Mesendoderm (in vitro differentiated cells): ENCODE results near the gene THOC7.
A peak's percentile ranks its signal among the peaks of the same experiment; 100 is the strongest.

Source experiments
- DNase-seq: peaks from one replicate; pipeline ENCODE4 v3.0.0; 2013
- H2AK5ac ChIP-seq: 2 replicates; pipeline ENCODE4 v1.6.1; 2013; ENCODE audit warnings: low read length, inconsistent platforms
- H2BK120ac ChIP-seq: 2 replicates; pipeline ENCODE4 v1.6.1; 2013; ENCODE audit warnings: low read depth, mild to moderate bottlenecking, low read length, moderate library complexity, mixed read lengths
- H2BK15ac ChIP-seq: replicated peaks from 2 replicates; pipeline ENCODE4 v1.6.1; 2013; ENCODE audit warnings: low read depth, mild to moderate bottlenecking, moderate library complexity
- H2BK5ac ChIP-seq: 2 replicates; pipeline ENCODE4 v1.6.1; 2013; ENCODE audit warnings: low read length, inconsistent platforms
- H3K18ac ChIP-seq: 2 replicates; pipeline ENCODE4 v1.6.1; 2013; ENCODE audit warnings: mild to moderate bottlenecking, low read length, mixed read lengths
- H3K23ac ChIP-seq: one replicate; pipeline ENCODE4 v1.6.1; 2013; ENCODE audit warnings: low read length
- H3K27ac ChIP-seq: 2 replicates; pipeline ENCODE4 v1.5.1; 2013; ENCODE audit warnings: low read depth, mild to moderate bottlenecking, inconsistent platforms, low read length, moderate library complexity
- H3K27me3 ChIP-seq: 2 replicates; pipeline ENCODE4 v1.6.1; 2013; ENCODE audit warnings: low read length, control low read depth, mild to moderate bottlenecking, inconsistent platforms; ENCODE audit not compliant: insufficient read depth, poor library complexity
- H3K36me3 ChIP-seq: 2 replicates; pipeline ENCODE4 v1.6.1; 2013; ENCODE audit warnings: low read length, inconsistent platforms; ENCODE audit not compliant: control insufficient read depth, insufficient read depth
- H3K4ac ChIP-seq: one replicate; pipeline ENCODE4 v1.6.1; 2013; ENCODE audit warnings: low read depth, mild to moderate bottlenecking, low read length, moderate library complexity
- H3K4me1 ChIP-seq: 2 replicates; pipeline ENCODE4 v1.6.1; 2013; ENCODE audit warnings: low read depth, low read length, inconsistent platforms; ENCODE audit not compliant: control insufficient read depth
- H3K4me2 ChIP-seq: 2 replicates; pipeline ENCODE4 v1.6.1; 2013; ENCODE audit warnings: low read length
- H3K4me3 ChIP-seq: 2 replicates; pipeline ENCODE4 v1.5.1; 2013; ENCODE audit warnings: mild to moderate bottlenecking, low read length
- H3K56ac ChIP-seq: one replicate; pipeline ENCODE4 v1.6.1; 2013; ENCODE audit warnings: low read length
- H3K79me1 ChIP-seq: 2 replicates; pipeline ENCODE4 v1.6.1; 2013; ENCODE audit warnings: low read length, inconsistent platforms
- H3K79me2 ChIP-seq: 2 replicates; pipeline ENCODE4 v1.6.1; 2013; ENCODE audit warnings: mild to moderate bottlenecking, low read length; ENCODE audit not compliant: control insufficient read depth, insufficient read depth
- H3K9ac ChIP-seq: 2 replicates; pipeline ENCODE4 v1.6.1; 2013; ENCODE audit warnings: low read length, inconsistent platforms
- H4K5ac ChIP-seq: one replicate; pipeline ENCODE4 v1.6.1; 2013; ENCODE audit warnings: low read length
- H4K8ac ChIP-seq: one replicate; pipeline ENCODE4 v1.6.1; 2013; ENCODE audit warnings: low read depth, mild to moderate bottlenecking, control low read depth, low read length, moderate library complexity
- WGBS: extraction: QIAGEN DNeasy Blood & Tissue Kit; methylation state at CpG from one replicate; pipeline ENCODE4 v1.1.7; 2013; ENCODE audit warnings: low lambda C conversion rate, missing lambda C conversion rate; ENCODE audit not compliant: insufficient coverage; ENCODE audit errors: extremely low coverage; 5-methylcytosine and 5-hydroxymethylcytosine counted together

Gene THOC7

DNA sequence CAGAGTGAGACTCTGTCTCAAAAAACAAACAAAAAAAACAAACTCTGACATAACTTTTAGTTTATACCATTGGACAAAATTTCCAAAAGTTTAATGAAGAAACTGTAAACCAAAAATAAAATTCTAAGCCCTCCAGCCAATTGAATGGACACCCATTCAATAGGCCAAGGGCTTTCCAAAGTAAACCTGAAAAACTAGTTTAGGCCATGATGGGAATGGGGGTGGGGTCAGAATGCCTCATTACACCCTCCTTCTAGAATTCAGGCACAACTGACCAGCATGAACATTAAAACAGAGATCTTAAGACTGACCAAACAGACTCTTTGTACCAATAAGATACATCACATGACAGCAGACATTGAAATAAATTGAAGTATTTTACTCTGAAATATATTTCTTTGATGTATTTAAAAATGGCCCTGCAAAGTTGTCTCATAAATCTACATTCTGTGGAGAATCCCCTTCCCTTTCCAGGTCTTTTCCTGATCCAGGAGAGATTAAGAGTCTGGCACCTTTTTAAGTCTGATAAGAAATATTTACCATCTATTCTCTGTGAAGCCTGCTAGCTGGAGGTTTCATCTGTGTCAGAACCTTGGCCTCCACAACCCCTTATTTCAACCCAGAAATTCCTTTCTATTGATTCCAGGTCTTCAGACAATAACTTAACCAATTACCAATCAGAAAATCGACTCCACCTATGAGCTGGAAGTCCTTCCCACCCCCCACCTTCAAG is 15.7 kb downstream of the THOC7 start:
- Histone ChIP-seq H3K9ac (no peak overlapping the region), H3K4me2 (no peak overlapping the region), H3K4ac (peak overlapping the region; percentile 96), H4K5ac (no peak overlapping the region), H2BK120ac (peak overlapping the region; percentile 98), H3K4me1 (peaks cover 5% of the 10 kb centered on the region), H3K18ac (peak overlapping the region; percentile 85), H4K8ac (no peak overlapping the region), H3K27me3 (no peaks in the 10 kb centered on the region), H3K36me3 (no peaks in the 10 kb centered on the region), H2AK5ac (no peak overlapping the region), H3K23ac (no peak overlapping the region), H2BK15ac (no peak overlapping the region), H2BK5ac (peak overlapping the region; percentile 95), H3K27ac (peak overlapping the region; percentile 75), H3K79me1 (peaks cover 11% of the 10 kb centered on the region), H3K56ac (peak overlapping the region; percentile 38), H3K4me3 (no peak overlapping the region), H3K79me2 (peaks cover 12% of the 10 kb centered on the region)
- WGBS: no CpG with 5 or more reads among the region's 1 CpG
- DNase-seq: peak; percentile 92

DNA sequence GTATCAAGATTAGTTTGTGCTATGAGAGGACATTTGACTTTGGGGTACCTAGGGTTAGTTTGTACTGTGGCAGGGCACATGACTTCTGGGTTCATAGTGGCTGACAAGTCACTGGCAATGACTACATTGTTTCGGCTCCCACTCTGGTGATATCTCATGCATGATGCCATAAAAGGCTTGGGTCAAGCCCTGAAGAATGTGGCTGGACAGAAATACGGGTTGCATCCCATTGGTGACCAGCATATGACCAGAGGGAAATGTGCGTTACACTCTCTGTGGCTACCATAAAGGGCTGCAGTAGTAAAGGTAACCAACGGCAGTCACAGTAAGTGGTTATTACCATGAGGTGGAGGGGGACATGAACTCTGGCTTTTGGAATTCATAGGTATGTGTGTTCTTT is 18.4 kb downstream of the THOC7 start:
- DNase-seq: no peak
- peaks cover 5% of the 10 kb centered on the region for H3K79me1 ChIP-seq
- no peak overlapping the region for H2AK5ac ChIP-seq
- no peak overlapping the region for H3K4me3 ChIP-seq
- H3K9ac ChIP-seq: no peak overlapping the region
- H3K18ac ChIP-seq: peak overlapping the region; percentile 52
- H3K36me3 ChIP-seq: no peaks in the 10 kb centered on the region
- H3K4me2 ChIP-seq: no peak overlapping the region
- WGBS: no CpG with 5 or more reads among the region's 4 CpGs
- H3K56ac ChIP-seq: no peak overlapping the region
- H3K4ac ChIP-seq: peak overlapping the region; percentile 81
- no peak overlapping the region for H4K8ac ChIP-seq
- peaks cover 8% of the 10 kb centered on the region for H3K79me2 ChIP-seq
- H2BK120ac ChIP-seq: no peak overlapping the region
- no peak overlapping the region for H3K27ac ChIP-seq
- no peak overlapping the region for H3K23ac ChIP-seq
- H4K5ac ChIP-seq: no peak overlapping the region
- no peak overlapping the region for H2BK5ac ChIP-seq
- H3K4me1 ChIP-seq: peaks cover 5% of the 10 kb centered on the region
- no peaks in the 10 kb centered on the region for H3K27me3 ChIP-seq
- no peak overlapping the region for H2BK15ac ChIP-seq

DNA sequence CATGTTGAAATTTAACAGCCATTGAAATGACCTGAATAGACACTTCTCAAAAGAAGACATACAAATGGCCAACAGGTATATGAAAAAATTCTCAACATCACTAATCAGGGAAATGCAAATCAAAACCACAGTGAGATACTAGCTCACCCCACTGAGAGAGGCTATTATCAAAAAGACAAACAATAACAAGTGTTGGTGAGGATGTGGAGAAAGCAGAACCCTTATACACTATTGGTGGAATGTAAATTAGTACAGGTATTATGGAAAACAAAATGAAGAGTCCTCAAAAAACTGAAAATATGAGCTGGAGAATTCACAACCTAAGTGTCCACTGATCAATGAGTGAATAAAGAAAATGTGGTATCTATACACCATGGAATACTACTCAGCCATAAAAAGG is 21.5 kb downstream of the THOC7 start:
- Histone ChIP-seq H3K23ac (no peak overlapping the region), H3K27ac (no peak overlapping the region), H3K79me1 (peaks cover 5% of the 10 kb centered on the region)

DNA sequence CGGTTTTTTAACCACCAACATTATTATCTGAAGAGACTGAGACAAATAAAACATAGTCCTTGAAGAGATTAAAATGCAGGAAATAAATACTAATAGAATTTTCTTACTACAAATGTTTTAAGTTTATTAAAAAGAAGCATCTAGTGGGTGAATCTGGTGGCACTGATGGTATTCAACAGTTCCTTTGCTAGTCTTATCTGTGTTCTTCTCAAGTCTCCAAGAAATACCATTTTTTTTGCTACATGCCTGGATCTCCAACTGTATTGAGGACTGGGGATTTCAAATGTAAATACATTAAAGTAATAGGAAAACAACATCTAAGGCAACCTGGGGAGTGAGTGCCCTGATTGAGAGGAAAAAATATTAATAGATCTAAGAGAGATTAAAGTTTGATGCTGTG is 21.9 kb downstream of the THOC7 start:
- H3K79me2 ChIP-seq: peaks cover 7% of the 10 kb centered on the region
- H2BK15ac ChIP-seq: no peak overlapping the region
- no peak overlapping the region for H3K18ac ChIP-seq
- H3K4me3 ChIP-seq: no peak overlapping the region
- peaks cover 5% of the 10 kb centered on the region for H3K79me1 ChIP-seq
- no CpG with 5 or more reads among the region's 1 CpG for WGBS
- no peak overlapping the region for H4K5ac ChIP-seq
- no peak overlapping the region for H2AK5ac ChIP-seq
- no peak overlapping the region for H3K27ac ChIP-seq
- H3K56ac ChIP-seq: no peak overlapping the region
- H3K9ac ChIP-seq: no peak overlapping the region
- DNase-seq: no peak
- no peaks in the 10 kb centered on the region for H3K27me3 ChIP-seq
- H3K36me3 ChIP-seq: no peaks in the 10 kb centered on the region
- no peak overlapping the region for H3K4me2 ChIP-seq
- H3K4ac ChIP-seq: no peak overlapping the region
- no peak overlapping the region for H2BK5ac ChIP-seq
- H4K8ac ChIP-seq: no peak overlapping the region
- H2BK120ac ChIP-seq: no peak overlapping the region
- H3K4me1 ChIP-seq: peaks cover under 1% of the 10 kb centered on the region
- H3K23ac ChIP-seq: no peak overlapping the region

More for the DNA sequence above, 21.5 kb downstream of the THOC7 start:
- H3K4ac ChIP-seq: no peak overlapping the region
- no peaks in the 10 kb centered on the region for H3K36me3 ChIP-seq
- no peak overlapping the region for H4K5ac ChIP-seq
- H3K9ac ChIP-seq: no peak overlapping the region
- H2BK5ac ChIP-seq: no peak overlapping the region
- H3K18ac ChIP-seq: no peak overlapping the region
- no peak overlapping the region for H2BK120ac ChIP-seq
- H3K79me2 ChIP-seq: peaks cover 8% of the 10 kb centered on the region
- no peaks in the 10 kb centered on the region for H3K27me3 ChIP-seq
- peaks cover 3% of the 10 kb centered on the region for H3K4me1 ChIP-seq
- no peak for DNase-seq
- H2AK5ac ChIP-seq: no peak overlapping the region
- H2BK15ac ChIP-seq: no peak overlapping the region
- H3K56ac ChIP-seq: no peak overlapping the region
- no peak overlapping the region for H3K4me3 ChIP-seq
- H3K4me2 ChIP-seq: no peak overlapping the region
- H4K8ac ChIP-seq: no peak overlapping the region

DNA sequence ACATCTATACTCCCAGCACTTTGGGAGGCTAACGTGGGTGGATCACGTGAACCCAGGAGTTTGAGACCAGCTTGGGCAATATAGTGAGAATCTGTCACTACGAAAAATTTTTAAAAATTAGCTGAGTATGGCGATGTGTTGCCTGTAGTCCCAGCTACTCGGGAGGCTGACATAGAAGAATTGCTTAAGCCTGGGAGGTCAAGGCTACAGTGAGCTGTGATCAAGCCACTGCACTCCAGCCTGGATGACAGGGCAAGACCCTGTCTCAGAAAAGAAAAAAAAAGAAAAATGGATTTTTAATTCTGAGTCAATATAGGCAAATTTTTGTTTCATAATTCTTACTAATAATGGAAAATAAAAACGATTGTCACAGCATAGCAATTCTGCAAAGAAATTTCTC is 31.2 kb downstream of the THOC7 start:
- Histone ChIP-seq H2BK5ac (no peak overlapping the region), H2BK15ac (no peak overlapping the region), H3K4ac (no peak overlapping the region), H3K18ac (no peak overlapping the region), H3K4me1 (no peaks in the 10 kb centered on the region), H3K36me3 (no peaks in the 10 kb centered on the region), H3K4me3 (no peak overlapping the region), H4K5ac (no peak overlapping the region), H3K27me3 (no peaks in the 10 kb centered on the region), H3K23ac (no peak overlapping the region), H3K79me2 (no peaks in the 10 kb centered on the region), H3K9ac (no peak overlapping the region), H4K8ac (no peak overlapping the region), H2AK5ac (no peak overlapping the region), H3K56ac (no peak overlapping the region), H3K27ac (no peak overlapping the region), H2BK120ac (no peak overlapping the region), H3K79me1 (no peaks in the 10 kb centered on the region), H3K4me2 (no peak overlapping the region)
- WGBS: no CpG with 5 or more reads among the region's 6 CpGs
- no peak for DNase-seq

DNA sequence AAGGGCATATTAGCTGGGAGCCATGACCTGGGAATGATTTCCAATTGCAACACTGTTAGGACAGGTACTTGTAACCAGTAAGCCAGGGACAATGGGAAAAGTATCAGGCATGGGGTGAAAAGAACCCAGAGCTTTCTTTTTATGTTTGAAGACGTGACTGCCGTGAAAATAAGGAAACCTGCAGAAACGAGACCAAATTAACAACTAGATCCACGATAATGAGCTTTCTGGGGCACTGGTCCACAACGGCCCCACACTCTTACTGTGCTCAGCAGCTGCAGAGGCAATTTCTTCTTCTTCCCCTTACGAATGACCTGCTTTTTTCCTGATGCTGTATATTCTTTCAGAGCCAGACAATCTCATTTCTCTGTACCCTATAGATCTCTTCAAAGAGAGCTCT is 33.1 kb downstream of the THOC7 start:
- WGBS: no CpG with 5 or more reads among the region's 6 CpGs
- Histone ChIP-seq H3K27ac (no peak overlapping the region), H2BK15ac (no peak overlapping the region), H3K4me3 (no peak overlapping the region), H3K79me2 (no peaks in the 10 kb centered on the region), H4K8ac (no peak overlapping the region), H3K4me1 (no peaks in the 10 kb centered on the region), H3K18ac (no peak overlapping the region), H3K79me1 (no peaks in the 10 kb centered on the region), H3K4me2 (no peak overlapping the region), H3K4ac (no peak overlapping the region), H2BK5ac (no peak overlapping the region), H3K56ac (no peak overlapping the region), H3K27me3 (no peaks in the 10 kb centered on the region), H3K36me3 (no peaks in the 10 kb centered on the region), H3K23ac (no peak overlapping the region), H2BK120ac (no peak overlapping the region), H3K9ac (no peak overlapping the region), H2AK5ac (no peak overlapping the region), H4K5ac (no peak overlapping the region)
- DNase-seq: no peak
